K562 (cell line): ENCODE data around the gene ZMYND19. TPM values are rescaled to one million over a fixed set of nuclear protein-coding genes. Genes with fewer than 3 reads are reported as not detected.

ENCODE experiments used
- ATAC-seq: fragments of 200-7000 bp; cut with Tn5 transposase; 3 replicates; pipeline ENCODE4 v1.9.1; 2020; ENCODE audit warnings: moderate library complexity
- BruUV-seq: library from RNA; stranded (reverse); fragments of 400-500 nt; replicated peaks from 2 replicates; lab custom pipeline; 2021; lab: Mats Ljungman, UMichigan
- CTCF ChIA-PET: fragments of 300-600 bp; formaldehyde crosslinking; extraction: SDS; loops from one replicate; lab custom pipeline; 2021; ENCODE audit warnings: low intra/inter-chr PET ratio; lab: Yijun Ruan, JAX
- POLR2A ChIA-PET: fragments of 300-600, 350-650 bp; sonication (Branson Sonifier 250); formaldehyde crosslinking; extraction: SDS; loops from one replicate; lab custom pipeline; 2021; ENCODE audit warnings: antibody characterized with exemption, inconsistent platforms; lab: Yijun Ruan, JAX
- DNase-seq, 4 experiments: peaks; one replicate each; pipeline versions ENCODE4 v3.0.0 to v3.0.0-alpha.2; 2011 to 2018; ENCODE audit warnings: low spot score in 3 of 4, mixed read lengths in 3 of 4; ENCODE audit errors: extremely low read depth in 1 of 4
- FAIRE-seq: peaks from 2 replicates; lab custom pipeline; 2011; peaks lifted over from hg19 to GRCh38; lab: Jason Lieb, UNC
- H2AFZ ChIP-seq: 2 replicates; pipeline ENCODE4 v1.6.0; 2011; ENCODE audit warnings: low read depth, low read length, control low read depth, inconsistent platforms
- H3K27ac ChIP-seq: fragments of 200-600 bp; 3 replicates; pipeline ENCODE4 v1.8.0; 2011; ENCODE audit warnings: low read depth, mild to moderate bottlenecking, control low read depth, inconsistent platforms, low read length, moderate library complexity, mixed read lengths; ENCODE audit errors: extremely low read depth
- H3K27me3 ChIP-seq, 2 experiments: fragments of 300-600 bp in 1 of 2; 2 replicates in 1 of 2; 3 replicates in 1 of 2; pipeline versions ENCODE4 v1.6.0 to v1.8.0; 2011; ENCODE audit warnings: inconsistent platforms in 2 of 2, low read length in 2 of 2, mild to moderate bottlenecking in 1 of 2, mixed read lengths in 1 of 2, moderate library complexity in 1 of 2; ENCODE audit not compliant: control insufficient read depth in 2 of 2, insufficient read depth in 2 of 2
- H3K36me3 ChIP-seq: fragments of 300-600 bp; 3 replicates; pipeline ENCODE4 v1.8.0; 2011; ENCODE audit warnings: mild to moderate bottlenecking, low read length, inconsistent platforms; ENCODE audit not compliant: control insufficient read depth, insufficient read depth
- H3K4me1 ChIP-seq, 2 experiments: fragments of 200-600 bp in 1 of 2; replicated peaks in 1 of 2; 2 replicates in 1 of 2; 3 replicates in 1 of 2; pipeline versions ENCODE4 v1.5.1 to v1.8.0; 2011; ENCODE audit warnings: inconsistent platforms in 2 of 2, low read length in 2 of 2, mild to moderate bottlenecking in 1 of 2, mixed read lengths in 1 of 2, moderate library complexity in 1 of 2; ENCODE audit not compliant: control insufficient read depth in 2 of 2, insufficient read depth in 2 of 2
- H3K4me2 ChIP-seq: 2 replicates; pipeline ENCODE4 v1.6.1; 2011; ENCODE audit warnings: low read length, control low read depth, inconsistent platforms, mixed read lengths; ENCODE audit not compliant: insufficient read depth
- H3K4me3 ChIP-seq: fragments of 200-600 bp; sonication (generic), shearing (Covaris generic); 2 replicates; pipeline ENCODE4 v1.5.1; 2016; ENCODE audit warnings: control low read depth, inconsistent platforms
- H3K79me2 ChIP-seq: fragments of 200-600 bp; 3 replicates; pipeline ENCODE4 v1.8.0; 2011; ENCODE audit warnings: low read length, inconsistent platforms; ENCODE audit not compliant: control insufficient read depth, insufficient read depth
- H3K9ac ChIP-seq, 2 experiments: 2 replicates each; pipeline versions ENCODE4 v1.6.0 to v1.6.1; 2011; ENCODE audit warnings: low read depth in 2 of 2, low read length in 2 of 2, control low read depth in 1 of 2, inconsistent platforms in 1 of 2, mild to moderate bottlenecking in 1 of 2, mixed read lengths in 1 of 2; ENCODE audit not compliant: insufficient read depth in 1 of 2
- H3K9me1 ChIP-seq: one replicate; pipeline ENCODE4 v1.6.0; 2011; ENCODE audit warnings: inconsistent platforms, mild to moderate bottlenecking, low read length, moderate library complexity; ENCODE audit not compliant: control insufficient read depth, insufficient read depth
- H3K9me3 ChIP-seq: replicated peaks from 2 replicates; pipeline ENCODE4 v1.5.1; 2011; ENCODE audit warnings: low read depth, low read length, inconsistent platforms; ENCODE audit not compliant: control insufficient read depth, insufficient read depth
- H4K20me1 ChIP-seq: replicated peaks from 2 replicates; pipeline ENCODE4 v1.6.1; 2011; ENCODE audit warnings: low read length, inconsistent platforms, mixed read lengths; ENCODE audit not compliant: control insufficient read depth, insufficient read depth
- ARHGAP35 ChIP-seq: fragments of 450-650 bp; IDR thresholded peaks from 2 replicates; pipeline ENCODE4 v1.6.1; 2018; ENCODE audit not compliant: partially characterized antibody
- BRF1 ChIP-seq: IDR thresholded peaks from 3 replicates; pipeline ENCODE4 v1.6.1; 2011; ENCODE audit warnings: borderline replicate concordance, mild to moderate bottlenecking; ENCODE audit not compliant: insufficient read length; ENCODE audit errors: extremely low read depth
- JUN ChIP-seq, 2 experiments: sonication (generic) in 1 of 2; formaldehyde crosslinking in 1 of 2; IDR thresholded peaks; 2 replicates each; pipeline versions ENCODE4 v1.6.1 to v1.8.0; 2012 to 2022; ENCODE audit warnings: borderline replicate concordance in 2 of 2, mild to moderate bottlenecking in 2 of 2, improper control_type of control experiment in 1 of 2, low read depth in 1 of 2, low read length in 1 of 2, missing genetic modification reagents in 1 of 2
- LARP7 ChIP-seq: fragments of 450-650 bp; IDR thresholded peaks from 2 replicates; pipeline ENCODE4 v1.6.1; 2016
- MBD2 ChIP-seq: sonication (generic); IDR thresholded peaks from 2 replicates; pipeline ENCODE4 v1.6.1; 2016; ENCODE audit warnings: low read depth, borderline replicate concordance
- MTA1 ChIP-seq: fragments of 450-650 bp; IDR thresholded peaks from 2 replicates; pipeline ENCODE4 v1.6.1; 2017; ENCODE audit warnings: borderline replicate concordance
- RBFOX2 ChIP-seq: fragments of 200-400 bp; formaldehyde crosslinking; IDR thresholded peaks from 2 replicates; pipeline ENCODE4 v1.6.1; 2017; ENCODE audit warnings: low read depth, mild to moderate bottlenecking, low read length, moderate library complexity
- RNF2 ChIP-seq: sonication (generic); IDR thresholded peaks from 2 replicates; pipeline ENCODE4 v1.6.1; 2016
- SRF ChIP-seq, 2 experiments: fragments of 250-450, 450-650 bp in 1 of 2; sonication (Bioruptor Pico) in 1 of 2; sonication (generic) in 1 of 2; formaldehyde crosslinking; IDR thresholded peaks; 2 replicates each; pipeline versions ENCODE4 v1.5.0 to v1.5.1; 2020 to 2022; ENCODE audit warnings: mild to moderate bottlenecking in 1 of 2, missing genetic modification reagents in 1 of 2
- SUPT5H ChIP-seq: fragments of 450-650 bp; IDR thresholded peaks from 2 replicates; pipeline ENCODE4 v1.6.1; 2016
- TFAM ChIP-seq: fragments of 250-450 bp; sonication (Bioruptor Pico); conservative IDR thresholded peaks from 2 replicates; pipeline ENCODE4 v1.5.0; 2021; ENCODE audit warnings: mild to moderate bottlenecking, moderate library complexity
- WGBS: fragments of 100-300 bp; shearing (Covaris generic); methylation state at CpG from one replicate; pipeline ENCODE4 v1.1.6; 2016; ENCODE audit warnings: low coverage, mixed read lengths; ENCODE audit not compliant: insufficient coverage; ENCODE audit errors: missing lambda C conversion rate; 5-methylcytosine and 5-hydroxymethylcytosine counted together
- in situ Hi-C: fragments of 300-500 bp; cut with MboI; formaldehyde crosslinking; loops from 4 replicates; pipeline ENCODE4 v1.15.0; 2018; ENCODE audit warnings: inconsistent platforms, mixed read lengths
- intact Hi-C: fragments of 100-400 bp; cut with micrococcal nuclease; formaldehyde crosslinking; loops from 2 replicates; pipeline ENCODE4 v1.14.2; 2022
- polyA plus RNA-seq, 8 experiments: library from polyadenylated mRNA; depleted of rRNA in 4 of 8; stranded (reverse) in 5 of 8; unstranded in 3 of 8; fragments of >200 nt; fragmentation: Nextera tagmentation in 2 of 8; fragmentation: Illumina TruSeq in 1 of 8; extraction: Ambion mirVana in 2 of 8; extraction: Trizol in 1 of 8; gene quantifications; 2 replicates each; pipeline versions ENCODE4 v1.2.1 to v1.2.3, GENCODE V29; 2011 to 2014; ENCODE audit warnings: inconsistent platforms in 1 of 8, missing spikeins in 1 of 8
- total RNA-seq, 7 experiments: library from RNA; depleted of rRNA in 6 of 7; stranded (reverse); fragments of >200 nt in 6 of 7; fragmentation: Illumina TruSeq in 2 of 7; extraction: Trizol in 2 of 7; gene quantifications; 2 replicates each; pipeline versions ENCODE4 v1.2.1 to v1.2.3, GENCODE V29; 2011 to 2021; ENCODE audit warnings: low replicate concordance in 1 of 7
- TF ChIP-seq, protein P1 (sequence below): fragments of 200-800 bp; sonication (Bioruptor generic); IDR thresholded peaks from 2 replicates; pipeline ENCODE4 v1.6.1; 2017; ENCODE audit warnings: missing genetic modification characterization, missing compliant biosample characterization
- TF ChIP-seq, protein P2 (sequence below): sonication (generic); formaldehyde crosslinking; IDR thresholded peaks from 2 replicates; pipeline ENCODE4 v1.8.0; 2022; ENCODE audit warnings: missing genetic modification reagents, mild to moderate bottlenecking, borderline replicate concordance
- TF ChIP-seq, protein P3 (sequence below): sonication (generic); formaldehyde crosslinking; IDR thresholded peaks from 2 replicates; pipeline ENCODE4 v1.8.1; 2023; ENCODE audit warnings: mild to moderate bottlenecking, missing genetic modification reagents

Gene ZMYND19
- total and polyA plus RNA-seq, 9 of the 15 experiments (the other 6 are each of a cell fraction or from before 2014, with no cell fraction given) = 1.0 to 86.7 (median 44.0) TPM

DNA sequence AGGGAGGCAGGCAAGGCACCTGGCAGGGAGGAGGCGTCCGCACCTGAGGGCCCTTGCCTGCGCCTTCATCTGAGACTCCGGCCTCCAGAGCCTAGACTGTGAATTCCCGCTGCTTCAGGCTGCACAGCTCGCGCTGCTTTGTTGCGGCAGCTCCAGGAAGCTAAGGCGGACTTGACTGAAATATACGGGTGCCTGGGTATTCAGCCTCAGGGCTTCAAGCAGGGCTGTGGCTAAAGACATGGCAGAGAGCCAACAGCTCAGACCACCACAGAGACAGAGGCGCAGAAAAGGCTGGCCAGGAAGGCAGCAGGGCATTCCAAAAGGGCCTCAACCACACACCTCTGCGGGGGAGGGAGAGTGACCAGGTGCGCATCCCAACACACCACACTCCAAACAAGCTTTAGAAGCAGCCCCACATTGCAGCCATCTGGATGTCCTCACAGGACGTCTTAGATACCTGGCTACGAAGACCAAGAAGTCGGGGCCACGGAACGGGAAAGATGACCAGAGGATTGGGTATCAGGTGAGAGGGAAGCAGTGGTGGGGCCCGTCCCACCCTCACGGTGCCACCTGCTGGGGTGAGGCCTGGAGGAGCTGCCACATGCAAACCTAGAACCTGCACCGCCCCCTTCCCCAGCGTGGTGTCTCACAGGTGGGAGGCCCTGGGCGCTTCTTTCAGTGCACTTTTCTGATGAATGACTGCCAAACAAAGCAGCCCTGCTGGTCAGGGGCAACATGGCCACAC is 9.9 kb downstream of the ZMYND19 start:
- in situ Hi-C loops = no loop called here
- Histone ChIP-seq H3K27ac (no peak overlapping the region), H3K4me1 (peaks cover 22 to 61% of the 10 kb centered on the region in 2 experiments), H3K4me3 (no peak overlapping the region), H4K20me1 (peaks cover 4% of the 10 kb centered on the region; the same call in 1 of the 2 replicates), H3K79me2 (peaks cover 34% of the 10 kb centered on the region), H3K27me3 (no peaks in the 10 kb centered on the region), H3K36me3 (peaks cover 75% of the 10 kb centered on the region), H3K9me1 (peaks cover 12% of the 10 kb centered on the region), H3K9me3 (no peaks in the 10 kb centered on the region), H2AFZ (no peak overlapping the region), H3K4me2 (no peak overlapping the region), H3K9ac (peak overlapping the region in 1 of 2 experiments; percentile 80; a peak in 2 of 4 replicates)
- intact Hi-C loops = loop anchor here (10.0 kb wide), 1 partner anchor 94 kb away; no protein-coding TSS in a partner anchor
- POLR2A ChIA-PET = interaction anchor here (0.6 to 1.5 kb wide), 6 partner anchors 8 to 316 kb away, joined by 3 to 5 read pairs (median 4); partner anchors contain the start of genes EHMT1 and ZMYND19
- no TSS peak for BruUV-seq
- FAIRE-seq = no peak
- ATAC-seq = no peak
- WGBS = 79% methylated on average over 19 of the region's 23 CpGs
- CTCF ChIA-PET = no interaction called here
- DNase-seq = no peak
- TF ChIP-seq JUN (IDR thresholded peaks at IDR 0.05; ENCODE audit: borderline replicate concordance, low read depth, low read length) = no peak
- no peak for TF ChIP-seq JUN (CRISPR knock-in tag; IDR thresholded peaks at IDR 0.05; ENCODE audit: borderline replicate concordance)
- TF ChIP-seq, protein P1, sequence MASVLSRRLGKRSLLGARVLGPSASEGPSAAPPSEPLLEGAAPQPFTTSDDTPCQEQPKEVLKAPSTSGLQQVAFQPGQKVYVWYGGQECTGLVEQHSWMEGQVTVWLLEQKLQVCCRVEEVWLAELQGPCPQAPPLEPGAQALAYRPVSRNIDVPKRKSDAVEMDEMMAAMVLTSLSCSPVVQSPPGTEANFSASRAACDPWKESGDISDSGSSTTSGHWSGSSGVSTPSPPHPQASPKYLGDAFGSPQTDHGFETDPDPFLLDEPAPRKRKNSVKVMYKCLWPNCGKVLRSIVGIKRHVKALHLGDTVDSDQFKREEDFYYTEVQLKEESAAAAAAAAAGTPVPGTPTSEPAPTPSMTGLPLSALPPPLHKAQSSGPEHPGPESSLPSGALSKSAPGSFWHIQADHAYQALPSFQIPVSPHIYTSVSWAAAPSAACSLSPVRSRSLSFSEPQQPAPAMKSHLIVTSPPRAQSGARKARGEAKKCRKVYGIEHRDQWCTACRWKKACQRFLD (CRISPR knock-in tag) = no peak
- TF ChIP-seq RNF2 = no peak
- TF ChIP-seq BRF1 = no peak
- TF ChIP-seq SRF (CRISPR knock-in tag; IDR thresholded peaks at IDR 0.05) = no peak
- TF ChIP-seq, protein P2, sequence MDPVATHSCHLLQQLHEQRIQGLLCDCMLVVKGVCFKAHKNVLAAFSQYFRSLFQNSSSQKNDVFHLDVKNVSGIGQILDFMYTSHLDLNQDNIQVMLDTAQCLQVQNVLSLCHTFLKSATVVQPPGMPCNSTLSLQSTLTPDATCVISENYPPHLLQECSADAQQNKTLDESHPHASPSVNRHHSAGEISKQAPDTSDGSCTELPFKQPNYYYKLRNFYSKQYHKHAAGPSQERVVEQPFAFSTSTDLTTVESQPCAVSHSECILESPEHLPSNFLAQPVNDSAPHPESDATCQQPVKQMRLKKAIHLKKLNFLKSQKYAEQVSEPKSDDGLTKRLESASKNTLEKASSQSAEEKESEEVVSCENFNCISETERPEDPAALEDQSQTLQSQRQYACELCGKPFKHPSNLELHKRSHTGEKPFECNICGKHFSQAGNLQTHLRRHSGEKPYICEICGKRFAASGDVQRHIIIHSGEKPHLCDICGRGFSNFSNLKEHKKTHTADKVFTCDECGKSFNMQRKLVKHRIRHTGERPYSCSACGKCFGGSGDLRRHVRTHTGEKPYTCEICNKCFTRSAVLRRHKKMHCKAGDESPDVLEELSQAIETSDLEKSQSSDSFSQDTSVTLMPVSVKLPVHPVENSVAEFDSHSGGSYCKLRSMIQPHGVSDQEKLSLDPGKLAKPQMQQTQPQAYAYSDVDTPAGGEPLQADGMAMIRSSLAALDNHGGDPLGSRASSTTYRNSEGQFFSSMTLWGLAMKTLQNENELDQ (CRISPR knock-in tag) = no peak
- TF ChIP-seq LARP7 = no peak
- peak; percentile 37; the same call in 1 of the 2 replicates for TF ChIP-seq RBFOX2
- TF ChIP-seq MTA1 = no peak
- TF ChIP-seq TFAM = no peak
- no peak for TF ChIP-seq ARHGAP35
- TF ChIP-seq SUPT5H = peak; percentile 27; the same call in 1 of the 2 replicates
- no peak for TF ChIP-seq MBD2
- TF ChIP-seq, protein P3, sequence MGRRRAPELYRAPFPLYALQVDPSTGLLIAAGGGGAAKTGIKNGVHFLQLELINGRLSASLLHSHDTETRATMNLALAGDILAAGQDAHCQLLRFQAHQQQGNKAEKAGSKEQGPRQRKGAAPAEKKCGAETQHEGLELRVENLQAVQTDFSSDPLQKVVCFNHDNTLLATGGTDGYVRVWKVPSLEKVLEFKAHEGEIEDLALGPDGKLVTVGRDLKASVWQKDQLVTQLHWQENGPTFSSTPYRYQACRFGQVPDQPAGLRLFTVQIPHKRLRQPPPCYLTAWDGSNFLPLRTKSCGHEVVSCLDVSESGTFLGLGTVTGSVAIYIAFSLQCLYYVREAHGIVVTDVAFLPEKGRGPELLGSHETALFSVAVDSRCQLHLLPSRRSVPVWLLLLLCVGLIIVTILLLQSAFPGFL = no peak
